ENCODE data around the gene C11orf52. TPM values are rescaled to one million over a fixed set of nuclear protein-coding genes. Genes with fewer than 3 reads are reported as not detected.

C11orf52 gene
- polyA plus RNA-seq, 2 of the 4 experiments (the other 2 are of a cell fraction), result 0.08 to 0.13 TPM

GRCh38 chr11:111963931-111964340, 45.2 kb downstream of the C11orf52 start:
- CTCF ChIA-PET, result interaction anchor here (0.7 to 1.8 kb wide), 3 partner anchors 18 to 102 kb away, joined by 4 to 6 read pairs (median 4); no protein-coding TSS in a partner anchor
- TF ChIP-seq CBX8 (IDR thresholded peaks at IDR 0.05), result no peak
- TF ChIP-seq SMC3 (IDR thresholded peaks at IDR 0.05), result no peak
- no peak for TF ChIP-seq MAX (IDR thresholded peaks at IDR 0.05)
- Histone ChIP-seq H3K4me1 (peaks cover 11% of the 10 kb centered on the region; the same call in 2 of the 3 replicates), H3K27ac (no peak overlapping the region), H3K4me3 (no peak overlapping the region), H3K9me3 (no peaks in the 10 kb centered on the region), H3K4me2 (no peak overlapping the region)
- ATAC-seq, result no peak
- DNase-seq (ENCODE audit: low read depth in 1 of 2, low spot score in 1 of 2), result no peak
- POLR2A ChIA-PET, result no interaction called here
- FAIRE-seq, result no peak
- WGBS (ENCODE audit: missing lambda C conversion rate), result 91% methylated on average over 5 of the region's 5 CpGs

GRCh38 chr11:111966678-111967077, 48.0 kb downstream of the C11orf52 start:
- H3K4me3 ChIP-seq, result no peak overlapping the region
- FAIRE-seq, result no peak
- H3K27ac ChIP-seq, result no peak overlapping the region
- ATAC-seq, result no peak
- CTCF ChIA-PET, result no interaction called here
- 86% methylated on average over 5 of the region's 5 CpGs for WGBS (ENCODE audit: missing lambda C conversion rate)
- TF ChIP-seq POLR2AphosphoS2 (conservative IDR thresholded peaks at IDR 0.05; ENCODE audit: low read length), result no peak
- no peak for TF ChIP-seq HOXA7 (CRISPR knock-in tag; IDR thresholded peaks at IDR 0.05)
- H3K4me1 ChIP-seq, result no peaks in the 10 kb centered on the region
- no peaks in the 10 kb centered on the region for H3K9me3 ChIP-seq
- POLR2A ChIA-PET, result no interaction called here
- no peak overlapping the region for H3K4me2 ChIP-seq
- DNase-seq (ENCODE audit: low read depth in 1 of 2, low spot score in 1 of 2), result no peak

GRCh38 chr11:111967649-111968048, 48.9 kb downstream of the C11orf52 start:
- no peak for TF ChIP-seq CEBPB (IDR thresholded peaks at IDR 0.05)
- TF ChIP-seq POLR2AphosphoS2 (conservative IDR thresholded peaks at IDR 0.05; ENCODE audit: low read length), result no peak
- no peak for TF ChIP-seq PHF8 (IDR thresholded peaks at IDR 0.05; ENCODE audit: borderline replicate concordance, low read depth)
- no peak for TF ChIP-seq ELK1 (IDR thresholded peaks at IDR 0.05; ENCODE audit: low read depth, low read length)
- no peak for TF ChIP-seq TP53 (CRISPR knock-in tag; IDR thresholded peaks at IDR 0.05)
- TF ChIP-seq RFX5 (IDR thresholded peaks at IDR 0.05), result no peak
- no peak for TF ChIP-seq HEYL (CRISPR knock-in tag; IDR thresholded peaks at IDR 0.05)
- TF ChIP-seq MAZ (IDR thresholded peaks at IDR 0.05; ENCODE audit: borderline replicate concordance, low read depth, low read length), result no peak
- TF ChIP-seq CHD2 (IDR thresholded peaks at IDR 0.05; ENCODE audit: low read length, partially characterized antibody), result no peak
- TF ChIP-seq ZSCAN20 (CRISPR knock-in tag; IDR thresholded peaks at IDR 0.05), result no peak
- TF ChIP-seq E2F6 (IDR thresholded peaks at IDR 0.05; ENCODE audit: borderline replicate concordance, low read depth), result no peak
- no peak for TF ChIP-seq ZNF302 (CRISPR knock-in tag; IDR thresholded peaks at IDR 0.05)
- no peak for TF ChIP-seq EHF (CRISPR knock-in tag; IDR thresholded peaks at IDR 0.05)
- TF ChIP-seq POLR2A (IDR thresholded peaks at IDR 0.05; ENCODE audit: low read length), result no peak
- no peak for TF ChIP-seq MYC (IDR thresholded peaks at IDR 0.05; ENCODE audit: borderline replicate concordance, low read length)
- no peak for TF ChIP-seq NPAS2 (CRISPR knock-in tag; IDR thresholded peaks at IDR 0.05; ENCODE audit: borderline replicate concordance)
- TF ChIP-seq BCL3 (IDR thresholded peaks at IDR 0.05), result no peak
- TF ChIP-seq FOSL2 (IDR thresholded peaks at IDR 0.05), result no peak
- no peak for TF ChIP-seq FOSL2 (CRISPR knock-in tag; IDR thresholded peaks at IDR 0.05)
- H3K4me1 ChIP-seq, result no peaks in the 10 kb centered on the region
- POLR2A ChIA-PET, result no interaction called here
- DNase-seq (ENCODE audit: low read depth in 1 of 2, low spot score in 1 of 2) (no peak), ATAC-seq (no peak), FAIRE-seq (no peak)
- no peak overlapping the region for H3K27ac ChIP-seq
- CTCF ChIA-PET, result no interaction called here
- no peaks in the 10 kb centered on the region for H3K9me3 ChIP-seq
- H3K4me3 ChIP-seq, result no peak overlapping the region
- H3K4me2 ChIP-seq, result no peak overlapping the region
- 89% methylated on average over 6 of the region's 6 CpGs for WGBS (ENCODE audit: missing lambda C conversion rate)
